Tongue (tissue), 2 donors: ENCODE data around the gene SLC19A1. TPM values are rescaled to one million over a fixed set of nuclear protein-coding genes. Genes with fewer than 3 reads are reported as not detected.

Experiments used
- DNase-seq: peaks from one replicate; pipeline ENCODE4 v3.0.0-alpha.2; 2015
- total RNA-seq: library from RNA; depleted of rRNA; stranded (reverse); fragments of >200 nt; gene quantifications from one replicate; pipeline ENCODE4 v1.2.3, GENCODE V29; 2014

Gene SLC19A1
- total RNA-seq, 1 donor from 2014 or later, result 3.7 TPM

DNA sequence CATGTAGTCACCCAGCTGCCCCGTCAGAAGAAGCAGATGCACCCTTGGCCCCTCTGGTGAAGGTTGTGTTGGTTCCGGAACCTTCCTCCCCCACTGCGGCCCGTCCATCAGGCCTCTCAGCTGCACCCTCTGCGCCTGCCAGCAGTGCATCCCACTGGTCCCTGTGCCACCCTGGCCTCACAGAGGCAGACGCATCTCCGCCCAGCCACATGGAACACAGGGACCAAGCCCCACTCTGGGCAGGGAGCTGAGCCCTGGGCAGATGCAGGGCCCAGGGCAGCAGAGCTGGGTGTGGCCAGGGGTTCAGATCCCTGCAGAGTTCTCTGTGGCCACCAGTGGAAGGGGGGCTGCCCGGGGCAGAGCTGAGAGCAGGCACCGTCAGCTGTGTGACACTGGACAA lies 50.6 kb downstream of the SLC19A1 start:
- no peak for DNase-seq

DNA sequence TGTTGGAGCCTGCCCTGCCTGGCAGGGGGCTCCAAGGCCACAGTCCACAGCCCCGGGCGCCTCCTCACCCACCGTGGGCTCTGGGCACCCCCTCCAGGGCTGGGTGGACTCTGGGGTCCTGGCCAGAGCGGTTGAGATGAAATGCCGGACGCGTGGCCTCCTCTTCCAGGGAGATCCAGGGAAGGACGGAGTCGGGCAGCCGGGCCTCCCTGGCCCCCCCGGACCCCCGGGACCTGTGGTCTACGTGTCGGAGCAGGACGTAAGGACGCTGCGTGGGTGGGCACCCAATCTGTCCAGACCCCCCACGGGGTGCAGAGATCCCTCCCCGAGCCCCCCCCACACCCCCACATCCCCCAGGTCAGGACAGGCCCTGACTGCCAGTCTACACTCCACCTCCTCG lies 51.2 kb downstream of the SLC19A1 start:
- DNase-seq, result no peak

DNA sequence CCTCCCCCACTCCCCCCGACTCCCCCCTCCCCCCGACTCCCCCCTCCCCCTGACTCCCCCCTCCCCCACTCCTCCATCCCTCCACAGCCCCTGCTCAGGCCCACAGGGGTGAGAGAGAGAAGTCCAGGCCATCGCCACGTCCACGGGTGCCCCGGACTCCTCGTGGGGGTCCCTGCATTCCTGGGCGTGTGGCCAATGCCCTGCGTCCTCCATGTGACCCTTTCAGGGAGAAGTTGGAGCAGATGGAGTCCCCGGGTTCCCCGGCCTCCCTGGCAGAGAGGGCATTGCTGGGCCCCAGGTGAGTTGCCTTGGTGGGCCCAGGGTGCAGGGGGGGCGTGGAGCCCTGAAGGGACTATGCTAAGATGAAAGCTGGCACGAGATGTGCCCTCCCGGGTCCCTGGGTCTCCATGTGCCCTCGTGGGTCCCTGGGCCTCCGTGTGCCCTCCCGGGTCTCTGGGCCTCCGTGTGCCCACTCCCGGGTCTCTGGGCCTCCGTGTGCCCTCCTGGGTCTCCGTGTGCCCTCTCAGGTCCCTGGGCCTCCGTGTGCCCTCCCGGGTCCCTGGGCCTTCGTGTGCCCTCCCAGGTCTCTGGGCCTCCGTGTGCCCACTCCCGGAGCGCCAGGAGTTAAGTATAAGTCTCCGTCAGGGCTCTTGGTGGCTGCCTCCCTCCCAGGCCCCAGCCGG lies 52.0 kb downstream of the SLC19A1 start:
- DNase-seq, result no peak

DNA sequence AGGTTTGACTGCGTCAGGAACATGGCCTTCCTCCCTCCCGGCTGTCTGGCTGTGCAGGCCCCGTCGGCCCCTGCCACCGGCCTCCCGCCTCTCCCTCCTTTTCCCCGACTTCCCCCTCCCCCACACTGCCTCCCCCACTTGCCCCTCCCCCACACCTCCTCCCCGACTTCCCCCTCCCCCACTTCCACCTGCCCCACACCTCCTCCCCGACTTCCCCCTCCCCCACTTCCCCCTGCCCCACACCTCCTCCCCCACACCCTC lies 52.6 kb downstream of the SLC19A1 start:
- DNase-seq, result no peak

DNA sequence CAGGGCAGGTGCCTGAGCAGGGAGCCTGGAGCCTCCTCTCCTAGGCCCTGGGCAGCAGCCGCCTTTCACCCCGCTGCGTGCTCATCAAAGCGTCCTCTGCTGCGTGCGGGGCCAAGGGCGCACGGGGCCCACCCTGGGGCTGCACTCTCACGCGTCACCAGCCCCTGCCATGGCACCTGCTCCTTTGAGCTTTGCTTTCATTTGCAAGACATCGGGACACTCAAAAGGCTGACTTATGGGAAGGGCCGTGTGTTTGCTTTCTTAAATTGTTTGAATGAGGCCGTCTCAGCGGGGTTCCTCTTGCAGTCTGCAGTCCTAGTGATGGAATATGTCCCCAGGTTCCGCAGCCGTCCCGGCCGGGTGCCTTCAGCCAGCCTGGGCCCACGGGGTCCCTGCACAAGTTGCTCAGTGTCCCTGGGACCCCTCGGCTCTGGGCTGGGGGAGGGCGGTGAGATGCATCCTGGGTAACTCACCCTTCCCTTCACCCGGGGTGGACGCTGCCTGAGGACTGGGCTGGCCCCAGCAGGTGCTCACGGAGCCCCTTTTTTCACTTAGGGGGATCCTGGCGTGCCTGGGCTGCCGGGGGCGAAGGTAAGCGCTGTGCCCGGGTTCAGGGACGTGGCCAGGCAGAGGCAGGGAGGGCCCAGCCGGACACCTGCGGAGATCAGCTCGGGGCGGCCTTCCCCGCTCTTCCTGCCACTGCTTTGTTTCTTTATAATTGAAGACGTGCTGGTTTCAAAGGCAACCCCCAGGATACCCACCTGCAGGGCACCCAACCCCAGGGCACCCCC lies 53.1 kb downstream of the SLC19A1 start:
- no peak for DNase-seq

DNA sequence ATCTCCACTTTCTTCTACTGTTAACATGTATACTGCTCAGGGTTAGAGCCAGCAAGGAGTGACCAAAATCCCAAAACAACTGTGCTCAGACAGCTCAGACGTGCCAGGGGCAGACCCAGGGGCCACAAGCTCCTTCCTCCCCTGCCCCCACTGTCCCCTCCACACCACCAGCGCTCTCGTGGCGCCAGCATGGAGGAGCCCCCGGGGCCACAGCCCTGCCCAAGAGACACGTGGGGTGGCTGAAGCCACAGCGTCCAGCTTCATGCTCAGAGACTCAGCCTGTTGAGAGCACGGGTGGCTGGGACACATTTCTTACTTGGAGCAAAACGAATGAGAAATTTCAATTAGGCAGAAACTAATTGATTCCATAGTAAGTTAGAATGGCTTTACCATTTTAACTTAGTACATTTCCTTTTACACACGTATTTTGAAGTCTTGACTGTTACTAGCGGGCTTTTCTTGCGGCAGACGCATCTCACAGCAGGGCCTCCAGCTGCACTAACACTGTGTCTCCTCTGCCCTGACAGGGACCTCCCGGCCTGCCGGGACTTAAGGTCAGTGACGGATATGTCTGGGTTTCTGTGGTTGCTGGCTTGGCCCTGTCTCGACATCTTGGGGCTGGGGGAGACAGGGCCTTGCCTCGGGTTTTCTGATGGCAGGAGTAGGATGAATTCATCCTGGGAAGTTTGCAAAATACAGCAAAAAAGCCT lies 54.2 kb downstream of the SLC19A1 start:
- DNase-seq, result no peak

DNA sequence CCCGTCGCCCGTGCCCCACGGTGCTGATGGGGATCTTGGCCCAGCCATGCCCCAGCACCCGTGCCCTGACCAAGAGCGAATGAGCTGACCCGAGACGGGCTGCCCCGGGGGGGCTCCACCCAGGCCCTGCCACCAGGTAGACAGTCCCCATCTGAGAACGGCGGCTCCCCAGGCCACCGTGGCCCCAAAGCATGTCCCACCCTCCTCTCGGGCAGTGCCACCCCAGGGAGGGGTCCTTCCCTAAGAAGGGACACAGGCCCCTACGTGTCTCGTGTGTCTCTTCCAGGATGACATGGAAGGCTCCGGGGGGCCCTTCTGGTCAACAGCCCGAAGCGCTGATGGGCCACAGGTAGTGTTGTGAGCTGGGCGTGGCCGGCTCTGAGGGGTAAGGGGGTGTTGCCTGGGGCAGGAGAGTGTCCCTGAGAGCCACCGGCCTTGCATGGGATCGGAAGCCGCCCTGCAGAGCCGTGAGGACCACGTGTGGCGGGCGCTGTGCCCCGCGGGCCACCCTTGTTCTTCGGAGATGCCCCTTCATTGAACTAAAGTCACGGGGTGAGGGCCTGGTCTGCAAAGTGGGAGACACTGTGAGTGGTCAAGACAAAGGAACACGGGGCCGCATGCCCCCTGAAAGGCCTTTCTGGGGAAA lies 55.0 kb downstream of the SLC19A1 start:
- DNase-seq, result no peak

DNA sequence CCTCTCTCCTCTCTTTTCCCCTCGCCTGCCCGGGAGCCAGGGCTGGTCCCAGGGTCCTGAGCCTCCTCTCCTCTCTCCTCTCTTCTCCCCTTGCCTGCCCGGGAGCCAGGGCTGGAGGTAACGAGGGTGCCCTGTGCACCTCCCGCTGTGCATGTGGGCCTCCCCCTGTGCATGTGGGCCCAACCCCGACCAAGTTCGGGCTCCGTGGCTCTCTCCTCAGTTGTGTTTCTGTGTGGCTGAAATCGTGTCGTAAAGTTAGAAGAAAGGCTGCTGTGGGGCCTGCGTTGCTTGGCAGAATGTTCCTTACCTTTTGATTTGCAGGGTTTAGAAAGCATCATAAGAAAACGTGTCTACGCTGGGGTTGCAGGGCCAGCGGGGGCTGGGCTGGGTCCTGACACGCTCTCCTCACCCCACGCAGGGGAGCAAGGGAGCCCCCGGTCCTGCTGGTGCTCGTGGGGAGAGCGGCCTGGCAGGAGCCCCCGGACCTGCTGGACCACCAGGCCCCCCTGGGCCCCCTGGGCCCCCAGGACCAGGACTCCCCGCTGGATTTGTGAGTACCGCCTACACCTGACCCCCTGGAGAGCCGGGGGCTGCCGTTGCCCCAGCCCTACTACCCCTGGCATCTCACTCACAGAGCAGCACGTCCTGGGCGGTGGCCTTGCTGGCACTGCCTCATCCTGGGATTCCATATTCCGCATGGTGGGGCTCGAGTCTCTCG lies 55.6 kb downstream of the SLC19A1 start:
- no peak for DNase-seq

DNA sequence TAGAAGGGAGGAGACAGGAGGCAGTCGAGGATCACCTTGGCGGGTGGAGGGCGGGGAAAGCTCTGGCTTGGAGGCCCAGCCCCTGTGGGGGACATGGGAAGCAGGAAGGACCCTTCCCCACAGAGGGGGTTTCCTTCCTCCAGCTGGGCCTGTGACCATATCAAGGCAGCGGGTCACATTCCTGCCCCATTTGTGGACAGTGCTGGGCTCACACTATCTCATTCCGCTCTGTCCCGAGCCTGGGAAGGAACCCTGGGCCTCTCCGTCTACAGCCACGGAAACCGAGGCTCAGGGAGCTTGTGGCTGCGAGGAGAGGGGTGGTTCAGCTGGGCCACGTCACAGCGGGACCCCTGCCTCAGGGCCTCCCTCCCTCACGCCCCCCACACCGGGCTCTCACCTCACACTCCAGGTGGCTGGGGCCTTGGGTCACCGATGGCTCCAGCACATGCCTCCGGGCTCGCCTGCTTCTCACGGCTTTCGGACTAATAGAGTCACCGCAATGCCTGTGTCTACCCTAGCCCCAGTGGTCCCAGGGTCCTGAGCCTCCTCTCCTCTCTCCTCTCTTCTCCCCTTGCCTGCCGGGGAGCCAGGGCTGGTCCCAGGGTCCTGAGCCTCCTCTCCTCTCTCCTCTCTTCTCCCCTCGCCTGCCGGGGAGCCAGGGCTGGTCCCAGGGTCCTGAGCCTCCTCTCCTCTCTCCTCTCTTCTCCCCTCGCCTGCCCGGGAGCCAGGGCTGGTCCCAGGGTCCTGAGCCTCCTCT lies 56.4 kb downstream of the SLC19A1 start:
- DNase-seq, result no peak

DNA sequence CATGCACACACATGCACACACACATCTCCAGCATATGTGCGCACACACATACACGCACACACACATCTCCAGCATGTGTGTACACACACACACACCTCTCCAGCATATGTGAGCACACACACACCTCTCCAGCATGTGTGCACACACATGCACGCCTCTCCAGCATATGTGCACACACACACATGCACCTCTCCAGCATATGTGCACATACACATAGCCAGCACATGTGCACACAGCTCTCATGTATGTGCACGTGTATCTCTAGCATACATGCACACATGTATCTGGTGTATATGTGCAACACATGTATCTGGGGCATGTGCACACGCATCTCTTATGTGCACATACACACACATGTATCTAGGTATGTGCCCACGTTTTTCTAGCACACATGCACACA lies 57.9 kb downstream of the SLC19A1 start:
- DNase-seq, result no peak

DNA sequence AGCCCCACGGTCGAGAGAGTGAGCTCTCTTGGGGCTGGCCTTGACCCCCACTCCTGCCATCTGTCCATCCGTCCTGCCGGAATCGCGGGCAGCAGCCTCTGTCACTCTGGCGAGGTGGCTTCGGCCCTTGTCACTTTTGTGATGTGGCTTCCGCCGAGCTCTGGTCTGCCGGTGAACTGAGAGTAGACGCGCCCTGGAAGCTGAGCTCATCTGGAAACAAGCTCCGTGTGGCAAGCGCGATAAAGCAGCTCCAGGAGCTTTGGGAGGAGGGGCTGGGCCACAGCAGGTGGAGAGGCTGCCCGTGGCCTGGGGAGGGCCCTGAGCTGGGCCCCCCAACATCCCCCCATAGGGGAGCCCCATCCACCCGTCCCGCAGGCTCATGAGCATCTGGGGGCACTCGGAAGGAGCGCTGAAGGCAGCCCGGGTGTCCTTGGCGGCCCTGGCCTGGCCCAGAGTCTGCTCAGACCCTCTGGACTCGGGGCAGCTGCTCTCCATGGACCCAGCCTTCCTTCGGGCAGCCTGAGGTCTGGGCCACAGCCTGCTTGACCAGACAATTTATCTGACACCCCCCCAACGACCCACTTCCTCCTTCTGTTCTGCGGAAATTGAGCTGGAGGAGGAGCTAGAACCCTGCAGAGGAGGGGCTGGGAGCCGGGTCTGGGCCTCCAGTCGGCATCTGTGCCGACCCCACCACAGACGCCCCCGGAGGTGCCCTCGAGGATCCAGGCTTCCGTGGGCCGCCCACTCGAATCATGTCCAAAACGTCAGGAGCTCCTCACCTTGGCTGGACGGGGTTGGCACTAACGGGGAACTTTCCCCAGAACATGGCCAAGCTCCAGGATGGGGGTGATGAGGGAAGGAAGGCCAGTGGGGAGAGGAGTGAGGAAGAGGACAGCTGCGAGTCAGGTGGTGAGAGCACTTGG lies 59.1 kb downstream of the SLC19A1 start:
- DNase-seq, result no peak

DNA sequence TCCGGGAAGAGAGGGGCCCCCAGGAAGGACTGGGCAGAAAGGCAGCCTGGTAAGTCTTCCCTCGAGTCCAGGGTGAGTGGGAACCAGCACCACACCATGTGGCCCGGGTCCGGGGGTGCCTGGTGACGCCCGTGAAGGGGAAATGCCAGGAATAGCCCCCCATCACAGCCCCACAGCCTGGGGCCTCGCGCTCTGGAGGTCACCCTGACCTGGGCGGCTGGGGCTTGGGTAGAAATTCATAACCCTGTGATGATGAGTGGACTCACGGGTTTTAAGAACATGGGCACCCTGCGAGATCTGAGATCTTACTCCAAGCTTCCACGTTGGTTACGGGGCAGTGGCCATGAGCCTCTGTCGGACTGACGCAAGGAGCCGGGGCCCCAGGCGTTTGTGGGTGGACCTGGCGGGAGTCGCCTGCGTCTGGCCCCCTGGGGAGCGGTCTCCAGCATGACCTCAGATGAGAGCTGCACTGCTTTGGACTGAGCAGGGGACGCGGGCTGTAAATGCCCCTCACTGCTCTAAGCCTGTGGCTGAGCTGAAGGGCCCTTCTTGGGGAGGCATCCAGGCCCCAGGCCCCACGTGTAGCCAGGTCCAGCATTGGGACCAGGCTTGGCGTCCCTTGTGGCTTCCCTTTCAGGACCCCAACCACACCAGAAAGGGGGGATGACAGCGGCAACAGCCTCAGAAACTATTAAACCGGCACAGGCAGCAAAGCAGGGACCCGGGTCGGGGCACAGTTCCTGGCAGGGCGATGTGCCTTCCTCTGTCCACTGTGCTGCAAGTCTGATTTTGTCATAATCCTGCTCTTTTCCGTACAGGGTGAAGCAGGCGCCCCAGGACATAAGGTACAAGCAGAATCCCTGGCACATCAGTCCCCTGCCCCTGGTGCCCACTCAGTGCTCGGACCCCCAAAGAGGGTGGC lies 60.0 kb downstream of the SLC19A1 start:
- DNase-seq, result no peak

DNA sequence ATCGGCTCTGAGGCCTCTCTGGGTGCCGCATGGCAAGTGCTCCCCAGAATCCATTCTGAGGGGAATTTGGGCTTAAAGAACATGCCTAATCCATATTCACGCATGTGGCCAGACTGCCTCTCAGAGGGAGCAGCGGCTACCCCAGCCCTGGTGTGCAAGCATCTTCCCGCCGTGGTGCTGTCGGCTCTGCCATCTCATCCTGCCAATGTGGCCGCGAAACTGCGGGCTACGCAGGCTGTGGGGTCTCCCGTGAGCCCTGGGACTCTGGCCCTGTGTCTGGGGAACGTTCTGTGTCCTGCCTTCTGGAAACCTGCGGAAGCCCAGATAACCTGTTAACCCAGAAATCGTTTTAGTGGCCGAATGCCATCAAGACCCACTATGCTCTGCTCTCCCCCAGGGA lies 60.7 kb downstream of the SLC19A1 start:
- DNase-seq, result no peak

DNA sequence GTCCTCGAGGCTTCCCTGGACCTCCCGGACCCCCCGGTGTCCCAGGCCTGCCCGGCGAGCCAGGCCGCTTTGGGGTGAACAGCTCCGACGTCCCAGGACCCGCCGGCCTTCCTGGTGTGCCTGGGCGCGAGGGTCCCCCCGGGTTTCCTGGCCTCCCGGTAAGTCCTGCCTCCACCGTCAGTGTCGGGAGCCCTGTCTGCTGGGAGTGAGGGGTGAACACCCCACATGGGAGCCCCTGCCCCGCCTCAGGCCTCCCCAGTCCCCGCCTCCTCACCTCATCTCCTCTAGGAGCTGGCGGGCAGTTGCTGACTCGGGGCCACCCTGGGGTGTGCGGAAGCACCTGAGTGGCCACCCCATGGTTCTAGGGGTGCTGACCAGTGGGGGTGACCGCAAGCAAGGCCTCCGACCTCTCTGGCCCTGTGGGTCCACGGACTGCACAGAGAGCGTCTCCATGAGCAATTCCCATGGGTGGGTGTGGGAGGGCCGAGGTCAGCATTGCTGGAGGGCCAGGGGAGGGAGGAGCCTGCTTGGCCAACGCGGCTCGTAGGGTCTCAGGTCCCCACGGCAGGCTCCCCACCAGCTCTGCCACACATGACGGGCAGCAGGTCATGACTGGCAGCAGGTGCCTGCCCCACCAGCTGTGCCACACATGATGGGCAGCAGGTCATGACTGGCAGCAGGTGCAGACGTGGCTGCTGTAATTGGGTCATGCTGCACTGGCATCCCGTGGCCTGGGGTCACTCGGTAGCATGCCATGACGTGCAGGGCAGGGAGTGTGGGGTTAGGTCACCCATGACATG lies 61.3 kb downstream of the SLC19A1 start:
- DNase-seq, result no peak

DNA sequence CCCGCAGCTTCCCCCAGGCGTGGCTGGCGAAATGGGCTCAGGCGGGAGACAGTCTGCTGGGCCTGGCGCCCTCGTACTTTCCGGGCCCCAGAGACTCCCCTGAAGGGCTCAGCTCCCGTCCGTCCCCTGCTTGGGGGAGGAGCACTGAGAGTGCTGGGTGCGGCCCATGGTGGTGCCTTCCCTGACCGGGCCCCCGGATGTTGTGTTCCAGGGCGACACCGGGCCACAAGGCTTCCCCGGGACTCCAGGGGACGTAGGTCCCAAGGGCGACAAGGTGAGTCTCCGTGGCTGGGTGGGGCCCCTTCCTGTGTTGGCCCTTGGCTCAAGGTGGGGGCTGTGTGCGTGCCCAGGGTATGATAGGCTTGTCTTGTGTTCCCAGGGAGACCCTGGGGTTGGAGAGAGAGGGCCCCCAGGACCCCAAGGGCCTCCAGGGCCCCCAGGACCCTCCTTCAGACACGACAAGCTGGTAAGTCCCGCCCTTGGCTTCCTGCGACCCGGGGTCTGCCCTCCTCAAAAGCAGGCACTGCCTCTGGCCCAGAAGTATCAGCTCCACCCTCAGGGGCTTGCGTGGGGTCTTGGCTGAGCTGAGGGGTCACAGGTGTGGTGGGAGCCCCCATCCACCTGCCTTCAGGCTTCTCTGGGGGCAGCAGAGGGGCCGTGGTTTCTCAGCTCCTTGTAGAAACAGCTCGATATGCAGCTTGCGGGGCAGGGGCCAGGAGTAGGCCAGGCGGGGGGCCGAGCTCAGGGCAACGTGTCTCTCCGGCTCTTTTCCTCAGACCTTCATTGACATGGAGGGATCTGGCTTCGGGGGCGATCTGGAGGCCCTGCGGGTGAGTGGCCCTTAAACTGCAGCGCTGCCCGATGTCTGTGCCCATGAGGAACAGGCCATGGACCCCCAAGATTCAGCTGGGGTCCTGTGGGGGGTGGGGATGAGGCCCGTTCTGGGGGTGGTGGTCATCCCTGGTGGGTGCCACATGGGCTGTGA lies 62.3 kb downstream of the SLC19A1 start:
- DNase-seq, result no peak

DNA sequence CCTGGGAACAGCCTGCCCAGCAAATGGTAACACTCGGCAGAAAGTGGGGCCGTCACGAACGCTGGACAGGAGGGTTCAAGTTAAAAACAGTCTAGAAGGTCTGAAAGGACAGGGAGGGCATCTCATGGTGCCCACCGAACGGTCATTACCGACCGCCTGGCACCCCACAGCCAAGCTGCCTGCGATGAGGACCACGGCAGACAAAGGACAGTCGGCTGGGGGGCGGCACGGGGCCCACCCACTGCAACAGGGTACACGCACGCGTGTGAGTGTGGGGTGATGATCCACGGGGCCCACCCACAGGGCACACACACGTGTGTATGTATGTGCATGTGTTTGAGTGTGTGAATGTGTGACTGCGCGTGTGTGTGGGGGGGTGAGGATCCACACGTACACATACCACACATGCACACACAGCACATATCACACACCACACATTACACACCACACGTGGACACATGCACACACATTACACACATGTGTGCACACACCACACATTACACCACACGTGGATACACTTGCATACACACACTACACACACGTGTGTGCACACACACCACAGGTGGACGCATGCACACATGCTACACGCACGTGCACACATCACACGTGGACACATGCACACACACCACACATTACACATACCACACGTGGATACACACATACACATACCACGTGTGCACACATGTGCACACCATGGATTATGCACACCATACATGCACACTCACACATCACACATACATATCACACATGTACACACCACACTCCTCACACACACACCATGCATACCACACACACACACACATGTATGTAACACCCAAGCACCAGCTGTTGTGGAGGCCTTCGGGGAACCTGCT lies 63.2 kb downstream of the SLC19A1 start:
- DNase-seq, result no peak
